Activated B cell treated with CpG ODN at 0.5 μM for 24 hours (primary cell): ENCODE data around the gene GABRG3. TPM values are rescaled to one million over a fixed set of nuclear protein-coding genes. Genes with fewer than 3 reads are reported as not detected.

ENCODE experiments used
- ATAC-seq: fragments of 200-7000 bp; cut with Tn5 transposase; one replicate; pipeline ENCODE4 v1.10.0; 2021; ENCODE audit warnings: low read depth, mild to moderate bottlenecking, moderate library complexity
- CTCF ChIA-PET: fragments of 350-600 bp; sonication (Branson Sonifier 250); formaldehyde crosslinking; loops from one replicate; lab custom pipeline; 2021; ENCODE audit warnings: antibody characterized with exemption; lab: Charles Lee
- POLR2A ChIA-PET: fragments of 350-600 bp; sonication (Branson Sonifier 250); formaldehyde crosslinking; loops from one replicate; lab custom pipeline; 2021; ENCODE audit warnings: antibody characterized with exemption; lab: Charles Lee
- DNase-seq: peaks from one replicate; pipeline ENCODE4 v3.0.0; 2022
- H3K27ac Mint-ChIP-seq: one replicate; pipeline ENCODE4 v1.8.0; 2020; ENCODE audit warnings: mixed read lengths
- H3K27me3 Mint-ChIP-seq: one replicate; pipeline ENCODE4 v1.8.0; 2021; ENCODE audit warnings: mixed read lengths
- H3K36me3 Mint-ChIP-seq: one replicate; pipeline ENCODE4 v1.8.0; 2021; ENCODE audit warnings: low read depth, mixed read lengths
- H3K4me1 Mint-ChIP-seq: one replicate; pipeline ENCODE4 v1.8.0; 2021; ENCODE audit warnings: mixed read lengths
- H3K4me3 Mint-ChIP-seq: one replicate; pipeline ENCODE4 v1.8.0; 2020; ENCODE audit warnings: mild to moderate bottlenecking, mixed read lengths
- H3K9me3 Mint-ChIP-seq: one replicate; pipeline ENCODE4 v1.8.0; 2020; ENCODE audit warnings: mixed read lengths
- intact Hi-C: fragments of 100-400 bp; cut with micrococcal nuclease; formaldehyde crosslinking; loops from one replicate; pipeline ENCODE4 v1.15.1; 2024
- total RNA-seq: library from RNA; stranded (reverse); gene quantifications from 2 replicates; pipeline ENCODE4 v1.2.3, GENCODE V29; 2022
- TF ChIP-seq, protein P1 (sequence below): fragments of 200-600 bp; IDR thresholded peaks from one replicate; pipeline ENCODE4 v1.8.0; 2022; ENCODE audit warnings: antibody characterized with exemption, mild to moderate bottlenecking

The GABRG3 gene
- total RNA-seq, 1 donor from 2014 or later: not detected

- ChIA-PET CTCF (no interaction called here), POLR2A (no interaction called here)
- Mint-ChIP-seq H3K27ac (no peak overlapping the region), H3K4me1 (no peaks in the 10 kb centered on the region), H3K4me3 (no peak overlapping the region), H3K9me3 (peaks cover 19% of the 10 kb centered on the region), H3K36me3 (no peaks in the 10 kb centered on the region), H3K27me3 (no peaks in the 10 kb centered on the region)
- DNase-seq: no peak
- ATAC-seq: no peak
- intact Hi-C loops: no loop called here
- TF ChIP-seq, protein P1, sequence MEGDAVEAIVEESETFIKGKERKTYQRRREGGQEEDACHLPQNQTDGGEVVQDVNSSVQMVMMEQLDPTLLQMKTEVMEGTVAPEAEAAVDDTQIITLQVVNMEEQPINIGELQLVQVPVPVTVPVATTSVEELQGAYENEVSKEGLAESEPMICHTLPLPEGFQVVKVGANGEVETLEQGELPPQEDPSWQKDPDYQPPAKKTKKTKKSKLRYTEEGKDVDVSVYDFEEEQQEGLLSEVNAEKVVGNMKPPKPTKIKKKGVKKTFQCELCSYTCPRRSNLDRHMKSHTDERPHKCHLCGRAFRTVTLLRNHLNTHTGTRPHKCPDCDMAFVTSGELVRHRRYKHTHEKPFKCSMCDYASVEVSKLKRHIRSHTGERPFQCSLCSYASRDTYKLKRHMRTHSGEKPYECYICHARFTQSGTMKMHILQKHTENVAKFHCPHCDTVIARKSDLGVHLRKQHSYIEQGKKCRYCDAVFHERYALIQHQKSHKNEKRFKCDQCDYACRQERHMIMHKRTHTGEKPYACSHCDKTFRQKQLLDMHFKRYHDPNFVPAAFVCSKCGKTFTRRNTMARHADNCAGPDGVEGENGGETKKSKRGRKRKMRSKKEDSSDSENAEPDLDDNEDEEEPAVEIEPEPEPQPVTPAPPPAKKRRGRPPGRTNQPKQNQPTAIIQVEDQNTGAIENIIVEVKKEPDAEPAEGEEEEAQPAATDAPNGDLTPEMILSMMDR: no peak
Measured at GRCh38 chr15:27561816-27562215, 590.8 kb downstream of the GABRG3 start.

DNA sequence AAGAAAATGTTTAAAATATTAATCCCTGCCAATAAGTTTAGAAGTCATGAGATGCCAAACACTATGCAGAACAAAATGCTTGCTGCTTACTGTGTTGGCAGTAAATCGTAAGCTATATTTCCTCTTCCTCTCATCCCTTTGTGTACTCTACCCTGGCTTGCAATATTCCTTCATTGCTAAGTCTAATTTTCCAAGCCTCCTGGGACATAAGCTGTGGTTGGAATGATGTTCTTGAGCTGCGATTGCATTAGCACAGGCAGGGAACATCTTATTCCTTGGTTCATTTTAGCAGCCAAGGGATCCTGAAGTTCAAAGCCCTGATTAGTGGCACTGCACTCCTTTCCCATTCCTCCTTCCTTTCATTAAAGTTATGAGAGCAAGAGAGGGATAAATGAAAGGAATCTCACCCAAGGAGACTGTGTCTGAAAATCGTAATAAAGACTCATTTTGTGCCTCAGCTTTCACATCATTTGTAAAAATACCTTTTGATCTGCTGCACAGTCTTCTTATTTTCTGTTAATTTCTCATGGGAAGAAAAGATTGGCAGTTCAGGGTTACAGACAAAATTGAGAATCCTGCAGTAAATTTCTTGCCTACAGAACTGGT, 592.9 kb downstream of the GABRG3 start:
- Mint-ChIP-seq H3K9me3 (peaks cover 20% of the 10 kb centered on the region), H3K4me1 (no peaks in the 10 kb centered on the region), H3K27ac (no peak overlapping the region), H3K27me3 (no peaks in the 10 kb centered on the region), H3K36me3 (no peaks in the 10 kb centered on the region), H3K4me3 (no peak overlapping the region)
- intact Hi-C loops: no loop called here
- DNase-seq (no peak), ATAC-seq (no peak)
- TF ChIP-seq, protein P1: no peak
- ChIA-PET CTCF (no interaction called here), POLR2A (no interaction called here)

- peaks cover 13% of the 10 kb centered on the region for H3K9me3 Mint-ChIP-seq
- H3K4me1 Mint-ChIP-seq: no peaks in the 10 kb centered on the region
- TF ChIP-seq, protein P1: no peak
- H3K36me3 Mint-ChIP-seq: no peaks in the 10 kb centered on the region
- H3K27ac Mint-ChIP-seq: no peak overlapping the region
- ChIA-PET CTCF (no interaction called here), POLR2A (no interaction called here)
- no peaks in the 10 kb centered on the region for H3K27me3 Mint-ChIP-seq
- DNase-seq (no peak), ATAC-seq (no peak)
- intact Hi-C loops: no loop called here
- H3K4me3 Mint-ChIP-seq: no peak overlapping the region
Measured at GRCh38 chr15:27564656-27565055, 593.7 kb downstream of the GABRG3 start.

- no peak for ATAC-seq
- DNase-seq: no peak
- TF ChIP-seq, protein P1: no peak
- CTCF ChIA-PET: no interaction called here
- H3K36me3 Mint-ChIP-seq: no peaks in the 10 kb centered on the region
- no peaks in the 10 kb centered on the region for H3K27me3 Mint-ChIP-seq
- intact Hi-C loops: no loop called here
- H3K9me3 Mint-ChIP-seq: peaks cover 4% of the 10 kb centered on the region
- no peaks in the 10 kb centered on the region for H3K4me1 Mint-ChIP-seq
- POLR2A ChIA-PET: no interaction called here
- H3K4me3 Mint-ChIP-seq: no peak overlapping the region
- no peak overlapping the region for H3K27ac Mint-ChIP-seq
Measured at GRCh38 chr15:27570746-27571145, 599.8 kb downstream of the GABRG3 start.

- H3K9me3 Mint-ChIP-seq: peaks cover 2% of the 10 kb centered on the region
- POLR2A ChIA-PET: no interaction called here
- DNase-seq: no peak
- TF ChIP-seq, protein P1: no peak
- no peak overlapping the region for H3K4me3 Mint-ChIP-seq
- no peaks in the 10 kb centered on the region for H3K4me1 Mint-ChIP-seq
- H3K27me3 Mint-ChIP-seq: no peaks in the 10 kb centered on the region
- H3K36me3 Mint-ChIP-seq: no peaks in the 10 kb centered on the region
- intact Hi-C loops: no loop called here
- H3K27ac Mint-ChIP-seq: no peak overlapping the region
- CTCF ChIA-PET: no interaction called here
- ATAC-seq: no peak
Measured at GRCh38 chr15:27573805-27574485, 603.0 kb downstream of the GABRG3 start.
